ENCODE results near the gene NKRF.
"Not testable (repeated sequence)": the region's sequence is repeated elsewhere in the genome, so short reads cannot be mapped to it uniquely, and the experiment has no call there.

GRCh38 chrX:119637421-119637820, 31.2 kb upstream of the NKRF start:
- TF ChIP-seq POLR2A, CTCF (IDR thresholded peaks at IDR 0.05): not testable (repeated sequence)

Measured in Peyer's patch (tissue), 4 donors.